ENCODE data around the gene MFSD1. TPM values are rescaled to one million over a fixed set of nuclear protein-coding genes. Genes with fewer than 3 reads are reported as not detected.

Gene MFSD1
- total and polyA plus RNA-seq, 9 of the 15 experiments (the other 6 are each of a cell fraction or from before 2014, with no cell fraction given) = 8.7 to 49.5 (median 28.6) TPM

GRCh38 chr3:158836312-158836711 lies 34.5 kb downstream of the MFSD1 start:
- Histone ChIP-seq H3K79me2 (ENCODE audit: control insufficient read depth, insufficient read depth, low read length) (no peaks in the 10 kb centered on the region), H3K9me3 (replicated peaks; ENCODE audit: control insufficient read depth, insufficient read depth, low read depth, low read length) (no peaks in the 10 kb centered on the region), H2AFZ (ENCODE audit: low read depth, low read length) (no peak overlapping the region), H4K20me1 (replicated peaks; ENCODE audit: control insufficient read depth, insufficient read depth, low read length) (no peaks in the 10 kb centered on the region; the same call in 1 of the 2 replicates), H3K4me1 (replicated peaks in 1 of 2; ENCODE audit: control insufficient read depth in 2 of 2, insufficient read depth in 2 of 2, low read length in 2 of 2) (peaks cover 0 to 4% of the 10 kb centered on the region in 2 experiments; a peak in 1 of 5 replicates), H3K9ac (ENCODE audit: insufficient read depth in 1 of 2, low read depth in 2 of 2, low read length in 2 of 2) (no peak overlapping the region), H3K36me3 (ENCODE audit: control insufficient read depth, insufficient read depth, low read length) (no peaks in the 10 kb centered on the region), H3K27me3 (ENCODE audit: control insufficient read depth in 2 of 2, insufficient read depth in 2 of 2, low read length in 2 of 2) (peaks cover 11 to 17% of the 10 kb centered on the region in 2 experiments; a peak in 3 of 5 replicates), H3K27ac (ENCODE audit: extremely low read depth, low read depth, low read length) (no peak overlapping the region), H3K9me1 (ENCODE audit: control insufficient read depth, insufficient read depth, low read length) (no peaks in the 10 kb centered on the region), H3K4me2 (ENCODE audit: insufficient read depth, low read length) (no peak overlapping the region), H3K4me3 (no peak overlapping the region)
- intact Hi-C loops (cut with micrococcal nuclease) (no loop called here), in situ Hi-C loops (cut with MboI) (loop anchor here (25.0 kb wide), 1 partner anchor 976 kb away; no protein-coding TSS in a partner anchor)
- 0% methylated on average over 3 of the region's 3 CpGs for WGBS (ENCODE audit: insufficient coverage, low coverage, missing lambda C conversion rate)
- POLR2A ChIA-PET = interaction anchor here (0.9 kb wide), 1 partner anchor 27 kb away, joined by 3 read pairs; no protein-coding TSS in a partner anchor
- DNase-seq (ENCODE audit: extremely low read depth in 1 of 4, low spot score in 3 of 4) = no peak
- FAIRE-seq = no peak
- BruUV-seq (replicated peaks) = no TSS peak
- ATAC-seq = no peak
- CTCF ChIA-PET (ENCODE audit: low intra/inter-chr PET ratio) = no interaction called here
- TF ChIP-seq HNRNPH1 (optimal IDR thresholded peaks at IDR 0.05; ENCODE audit: low read depth, low read length) = no peak
- peak; percentile 91 for TF ChIP-seq ZFP36 (IDR thresholded peaks at IDR 0.05; ENCODE audit: low read depth, low read length, partially characterized antibody)
- TF ChIP-seq RBM25 (IDR thresholded peaks at IDR 0.05; ENCODE audit: low read depth, low read length, severe bottlenecking) = peak; percentile 44

DNA sequence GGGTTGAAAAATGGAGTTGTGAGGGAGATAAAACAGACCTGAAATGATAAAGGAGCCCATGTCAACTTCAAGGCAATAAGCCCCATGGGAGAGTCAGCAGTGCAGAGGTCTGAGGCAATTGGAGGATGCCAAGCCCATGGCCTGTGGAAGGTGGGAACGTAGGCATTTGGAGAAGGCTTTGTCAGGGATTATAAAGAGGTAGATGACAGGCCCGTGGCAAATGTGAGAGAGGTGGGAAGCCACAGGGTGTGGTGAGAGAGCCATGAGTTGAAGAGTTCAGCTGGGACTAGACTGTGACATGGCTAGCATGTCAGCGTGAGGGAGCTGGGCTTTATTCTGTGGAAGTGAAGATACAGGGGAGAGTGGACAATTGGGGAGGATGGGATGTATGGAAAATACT lies 35.4 kb downstream of the MFSD1 start:
- peaks cover 0 to 4% of the 10 kb centered on the region in 2 experiments; a peak in 1 of 5 replicates for H3K4me1 ChIP-seq (replicated peaks in 1 of 2; ENCODE audit: control insufficient read depth in 2 of 2, insufficient read depth in 2 of 2, low read length in 2 of 2)
- in situ Hi-C loops (cut with MboI) = loop anchor here (25.0 kb wide), 1 partner anchor 975 kb away; no protein-coding TSS in a partner anchor
- H3K27ac ChIP-seq (ENCODE audit: extremely low read depth, low read depth, low read length) = no peak overlapping the region
- no peak overlapping the region for H2AFZ ChIP-seq (ENCODE audit: low read depth, low read length)
- no peaks in the 10 kb centered on the region for H3K36me3 ChIP-seq (ENCODE audit: control insufficient read depth, insufficient read depth, low read length)
- intact Hi-C loops (cut with micrococcal nuclease) = no loop called here
- H3K79me2 ChIP-seq (ENCODE audit: control insufficient read depth, insufficient read depth, low read length) = no peaks in the 10 kb centered on the region
- CTCF ChIA-PET (ENCODE audit: low intra/inter-chr PET ratio) = no interaction called here
- H3K9me1 ChIP-seq (ENCODE audit: control insufficient read depth, insufficient read depth, low read length) = no peaks in the 10 kb centered on the region
- TF ChIP-seq ZNF184 (CRISPR knock-in tag; IDR thresholded peaks at IDR 0.05) = no peak
- TF ChIP-seq HSF4 (CRISPR knock-in tag; IDR thresholded peaks at IDR 0.05; ENCODE audit: borderline replicate concordance) = no peak
- no peak for TF ChIP-seq ARID1B (IDR thresholded peaks at IDR 0.05)
- no peak for TF ChIP-seq NFXL1 (CRISPR knock-in tag; IDR thresholded peaks at IDR 0.05)
- TF ChIP-seq RCOR1 (IDR thresholded peaks at IDR 0.05; ENCODE audit: borderline replicate concordance in 1 of 2, low read depth in 2 of 2, low read length in 2 of 2) = no peak
- TF ChIP-seq MTA1 (IDR thresholded peaks at IDR 0.05; ENCODE audit: borderline replicate concordance) = no peak
- H3K4me3 ChIP-seq = no peak overlapping the region
- H4K20me1 ChIP-seq (replicated peaks; ENCODE audit: control insufficient read depth, insufficient read depth, low read length) = no peaks in the 10 kb centered on the region; the same call in 1 of the 2 replicates
- H3K9ac ChIP-seq (ENCODE audit: insufficient read depth in 1 of 2, low read depth in 2 of 2, low read length in 2 of 2) = no peak overlapping the region
- no peak overlapping the region for H3K4me2 ChIP-seq (ENCODE audit: insufficient read depth, low read length)
- WGBS (ENCODE audit: insufficient coverage, low coverage, missing lambda C conversion rate) = 3% methylated on average over 3 of the region's 3 CpGs
- peaks cover 11 to 23% of the 10 kb centered on the region in 2 experiments; a peak in 3 of 5 replicates for H3K27me3 ChIP-seq (ENCODE audit: control insufficient read depth in 2 of 2, insufficient read depth in 2 of 2, low read length in 2 of 2)
- ATAC-seq (peak; percentile 34; the same call in 2 of the 3 replicates), DNase-seq (ENCODE audit: extremely low read depth in 1 of 4, low spot score in 3 of 4) (no peak), FAIRE-seq (no peak)
- POLR2A ChIA-PET = interaction anchor here (0.9 to 1.0 kb wide), 2 partner anchors 10 to 26 kb away, joined by 3 read pairs; no protein-coding TSS in a partner anchor
- no peaks in the 10 kb centered on the region for H3K9me3 ChIP-seq (replicated peaks; ENCODE audit: control insufficient read depth, insufficient read depth, low read depth, low read length)
- BruUV-seq (replicated peaks) = no TSS peak

Measured in K562 (cell line).